Iris pigment epithelial cell (primary cell): ENCODE data around the gene TMC2.

Experiments used
- DNase-seq: peaks from one replicate; pipeline ENCODE4 v3.0.0-alpha.2; 2011; ENCODE audit warnings: low read depth

Gene TMC2

GRCh38 chr20:2578475-2579192, 42.3 kb downstream of the TMC2 start:
- DNase-seq = no peak

GRCh38 chr20:2585811-2586210, 49.4 kb downstream of the TMC2 start:
- DNase-seq = peak; percentile 81

- no peak for DNase-seq
Measured at GRCh38 chr20:2593756-2594155, 57.4 kb downstream of the TMC2 start.

DNA sequence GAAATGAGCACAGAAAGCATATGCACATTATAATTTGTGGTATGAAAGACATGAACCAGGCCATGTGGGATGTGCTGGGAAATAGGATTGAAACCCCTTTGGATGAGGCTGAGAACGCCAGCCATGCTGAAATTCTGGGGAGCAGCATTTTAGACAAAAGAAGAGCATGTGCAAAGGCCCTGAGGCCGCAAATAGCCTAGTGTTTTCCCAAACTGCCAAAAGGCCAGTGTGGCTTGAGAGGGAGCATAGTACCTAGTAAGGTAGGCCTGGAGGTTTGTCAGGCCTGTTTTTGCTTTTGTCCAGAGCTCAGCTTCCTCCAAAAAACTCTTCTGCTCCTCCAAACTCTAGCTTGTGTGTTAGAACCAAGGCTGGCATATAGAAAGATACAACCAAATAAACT, 58.7 kb downstream of the TMC2 start:
- DNase-seq = no peak

DNA sequence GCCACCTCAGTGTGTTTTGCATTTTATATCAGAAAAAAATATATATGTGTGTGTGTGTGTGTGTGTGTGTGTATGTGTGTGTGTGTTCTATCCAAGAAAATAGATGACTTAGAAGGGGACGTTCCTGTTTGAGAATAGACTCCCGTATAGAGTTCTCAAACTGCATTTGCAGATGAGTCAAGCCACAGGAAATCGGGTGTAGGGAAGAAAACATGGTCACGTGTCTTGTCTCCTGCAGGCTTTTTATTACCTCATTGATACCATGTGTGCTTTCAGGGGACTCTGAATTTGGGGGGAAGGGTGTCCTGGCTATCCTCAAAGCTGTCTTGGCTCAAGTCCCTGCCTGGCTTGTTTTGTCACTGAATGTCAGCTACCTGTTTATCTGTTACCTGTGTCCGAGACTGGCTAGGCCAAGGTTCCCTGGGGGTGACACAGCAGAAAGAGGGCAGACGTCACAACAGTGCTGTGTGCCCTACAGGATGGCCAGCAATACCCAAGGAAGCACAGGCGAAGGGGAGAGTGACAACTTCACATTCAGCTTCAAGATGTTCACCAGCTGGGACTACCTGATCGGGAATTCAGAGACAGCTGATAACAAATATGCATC, 60.4 kb downstream of the TMC2 start:
- peak; percentile 67 for DNase-seq

DNA sequence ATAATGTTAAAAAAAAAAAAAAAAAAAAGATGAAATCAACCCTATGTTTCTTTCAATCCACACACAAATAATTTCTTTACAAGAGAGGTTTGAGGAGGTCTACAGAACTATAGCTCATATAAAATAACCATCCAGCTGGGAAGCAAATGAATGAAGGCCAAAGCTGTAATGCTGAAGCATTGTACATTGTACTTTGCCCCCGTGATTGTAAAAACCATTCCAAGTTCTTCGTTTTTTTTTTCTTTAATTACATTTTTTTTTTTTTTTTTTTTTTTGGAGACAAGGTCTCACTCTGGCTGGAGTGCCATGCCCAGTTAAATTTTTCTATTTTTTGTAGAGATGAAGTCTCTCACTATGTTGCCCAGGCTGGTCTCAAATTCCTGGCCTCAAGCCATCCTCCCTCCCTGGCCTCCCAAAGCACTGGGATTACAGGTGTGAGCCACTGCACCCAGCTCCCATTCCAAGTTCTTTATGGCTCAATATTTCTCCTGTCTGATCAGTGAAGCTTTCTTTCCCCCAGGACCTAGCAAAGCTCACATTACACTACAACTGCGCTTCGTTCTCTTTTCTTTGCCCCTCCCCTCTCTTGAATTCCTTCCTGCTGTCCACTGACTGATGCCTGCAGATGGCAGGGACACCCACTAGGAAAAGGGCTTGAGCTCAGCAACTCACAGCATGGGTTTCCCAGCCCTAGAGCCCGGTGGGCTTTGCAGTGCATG, 63.1 kb downstream of the TMC2 start:
- peak; percentile 45 for DNase-seq

GRCh38 chr20:2602046-2602735, 65.8 kb downstream of the TMC2 start:
- DNase-seq = peak; percentile 11

GRCh38 chr20:2602746-2603145, 66.4 kb downstream of the TMC2 start:
- DNase-seq = no peak

- DNase-seq = no peak
Measured at GRCh38 chr20:2603816-2604505, 67.6 kb downstream of the TMC2 start.

- DNase-seq = no peak
Measured at GRCh38 chr20:2604506-2604835, 68.1 kb downstream of the TMC2 start.

DNA sequence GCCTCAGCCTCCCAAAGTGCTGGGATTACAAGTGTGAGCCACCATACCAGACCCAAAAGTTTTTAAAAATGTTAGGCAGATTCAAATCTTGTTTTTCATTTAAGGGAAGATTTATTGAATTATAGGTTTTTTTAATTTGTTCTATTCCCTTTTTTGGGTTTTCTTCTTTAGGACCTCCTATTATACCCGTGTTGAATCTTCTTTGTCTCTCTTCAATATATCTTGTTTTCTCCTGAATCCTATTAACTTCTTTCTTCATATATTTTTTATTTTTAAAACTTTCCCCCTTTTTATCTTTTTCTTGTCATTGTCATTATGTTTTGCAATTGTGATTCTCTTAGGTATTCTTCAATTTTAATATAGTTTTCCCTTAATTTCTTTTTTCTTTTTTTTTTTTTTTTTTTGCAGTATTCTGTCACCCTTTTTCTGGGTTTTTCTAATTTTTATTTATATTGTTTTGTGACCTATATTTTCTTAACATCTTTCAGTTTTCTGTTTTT, 70.2 kb downstream of the TMC2 start:
- DNase-seq = peak; percentile 3

DNA sequence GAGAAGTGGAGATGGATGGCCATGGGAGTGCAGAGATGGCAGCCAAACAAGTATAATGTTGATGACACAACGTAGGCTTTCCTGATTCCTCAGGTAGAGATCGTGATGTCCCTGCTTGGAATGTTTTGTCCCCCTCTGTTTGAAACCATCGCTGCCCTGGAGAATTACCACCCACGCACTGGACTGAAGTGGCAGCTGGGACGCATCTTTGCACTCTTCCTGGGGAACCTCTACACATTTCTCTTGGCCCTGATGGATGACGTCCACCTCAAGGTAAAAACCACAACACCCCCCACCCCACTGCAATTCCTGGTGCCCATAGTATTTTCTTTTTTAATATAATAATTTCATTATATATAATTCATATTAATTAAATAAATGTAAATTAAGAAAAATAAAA, 74.0 kb downstream of the TMC2 start:
- no peak for DNase-seq

DNA sequence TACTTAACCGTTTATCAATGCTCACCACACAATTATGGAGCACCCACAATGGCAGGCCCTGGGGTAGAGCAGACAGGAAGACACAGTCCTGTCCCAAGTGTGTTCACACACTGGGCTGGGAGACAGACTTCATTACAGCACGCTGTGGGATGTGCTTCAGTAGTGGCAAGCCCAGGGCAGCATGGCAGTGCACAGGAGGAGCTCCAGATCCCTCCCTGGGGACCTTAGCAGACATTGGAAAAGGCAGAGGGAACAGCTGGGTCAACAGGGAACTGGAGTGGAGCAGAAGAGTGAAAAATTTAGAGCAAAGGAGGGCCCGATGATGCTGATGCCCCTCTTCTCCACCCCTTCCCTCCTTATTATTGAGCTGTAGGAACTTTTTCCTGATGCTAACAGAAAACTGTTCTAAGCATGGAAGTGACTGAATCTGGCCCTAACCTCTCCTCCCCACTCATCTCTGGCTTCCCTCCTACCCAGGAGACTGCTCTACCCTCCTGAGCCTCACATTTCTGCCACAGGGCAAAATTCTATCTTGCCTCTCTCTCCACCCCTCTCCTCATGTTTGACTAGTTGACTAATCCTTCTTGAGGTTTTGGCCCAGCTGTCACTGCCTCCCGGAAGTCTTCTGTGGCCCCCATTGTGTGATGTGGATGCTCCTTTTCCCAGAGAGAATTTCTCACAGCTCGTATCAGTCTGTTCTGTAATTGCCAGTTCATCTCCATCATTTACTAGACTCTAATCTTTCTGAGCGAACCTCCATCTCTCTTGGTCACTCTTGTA, 74.8 kb downstream of the TMC2 start:
- no peak for DNase-seq

DNA sequence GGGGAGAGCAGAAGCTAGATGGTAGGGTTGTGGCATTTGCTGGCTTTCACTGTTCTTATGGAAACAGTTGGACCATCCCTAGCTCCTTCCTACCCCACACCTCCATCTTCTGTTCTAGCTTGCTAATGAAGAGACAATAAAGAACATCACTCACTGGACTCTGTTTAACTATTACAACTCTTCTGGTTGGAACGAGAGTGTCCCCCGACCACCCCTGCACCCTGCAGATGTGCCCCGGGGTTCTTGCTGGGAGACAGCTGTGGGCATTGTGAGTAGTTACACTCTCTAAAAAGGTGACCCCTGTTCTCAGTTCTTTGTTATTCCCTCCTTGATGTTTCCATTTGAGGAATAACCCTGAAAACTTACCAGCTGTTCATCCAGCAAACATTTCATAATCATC, 75.7 kb downstream of the TMC2 start:
- no peak for DNase-seq

- no peak for DNase-seq
Measured at GRCh38 chr20:2616634-2617033, 80.3 kb downstream of the TMC2 start.

DNA sequence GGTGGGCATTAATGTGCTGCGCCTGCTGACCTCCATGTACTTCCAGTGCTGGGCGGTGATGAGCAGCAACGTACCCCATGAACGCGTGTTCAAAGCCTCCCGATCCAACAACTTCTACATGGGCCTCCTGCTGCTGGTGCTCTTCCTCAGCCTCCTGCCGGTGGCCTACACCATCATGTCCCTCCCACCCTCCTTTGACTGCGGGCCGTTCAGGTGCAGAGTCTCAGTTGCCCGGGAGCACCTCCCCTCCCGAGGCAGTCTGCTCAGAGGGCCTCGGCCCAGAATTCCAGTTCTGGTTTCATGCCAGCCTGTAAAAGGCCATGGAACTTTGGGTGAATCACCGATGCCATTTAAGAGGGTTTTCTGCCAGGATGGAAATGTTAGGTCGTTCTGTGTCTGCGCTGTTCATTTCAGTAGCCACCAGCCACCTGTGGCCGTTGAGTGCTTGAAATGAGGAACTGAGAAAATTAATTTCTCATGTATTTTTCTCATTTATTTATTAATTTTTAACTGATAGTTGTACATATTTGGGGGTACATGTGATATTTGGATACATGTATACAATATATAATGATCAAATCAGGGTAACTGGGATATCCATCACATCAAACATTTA, 80.8 kb downstream of the TMC2 start:
- DNase-seq = no peak

- no peak for DNase-seq
Measured at GRCh38 chr20:2618815-2619214, 82.4 kb downstream of the TMC2 start.

DNA sequence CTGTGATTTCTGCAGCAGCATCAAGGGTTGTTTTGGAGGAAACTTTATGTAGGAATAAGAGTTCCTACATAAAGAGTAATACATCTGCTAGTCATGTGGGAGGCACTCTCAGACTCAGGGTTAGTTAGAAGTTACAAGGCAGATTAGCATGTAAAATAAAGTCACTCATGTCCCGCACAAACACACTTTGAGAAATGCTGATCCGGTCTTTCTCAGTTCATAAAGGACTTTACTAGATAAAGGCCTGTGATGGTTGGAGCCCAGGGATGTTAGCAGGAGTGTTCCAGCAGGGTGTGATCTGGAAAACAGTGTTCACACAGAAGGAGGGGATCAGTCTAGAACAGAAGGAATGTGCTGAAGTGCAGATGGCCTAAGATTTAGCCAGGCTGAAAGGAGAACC, 83.0 kb downstream of the TMC2 start:
- no peak for DNase-seq

- DNase-seq = peak; percentile 57
Measured at GRCh38 chr20:2619961-2620595, 83.7 kb downstream of the TMC2 start.

- DNase-seq = no peak
Measured at GRCh38 chr20:2624190-2624589, 87.8 kb downstream of the TMC2 start.
